NCI-H69 (cell line): ENCODE results near the gene FRMD4A.

Experiments used
- DNase-seq: peaks from one replicate; lab custom pipeline; 2025; lab: John Stamatoyannopoulos, UW

The FRMD4A gene

DNA sequence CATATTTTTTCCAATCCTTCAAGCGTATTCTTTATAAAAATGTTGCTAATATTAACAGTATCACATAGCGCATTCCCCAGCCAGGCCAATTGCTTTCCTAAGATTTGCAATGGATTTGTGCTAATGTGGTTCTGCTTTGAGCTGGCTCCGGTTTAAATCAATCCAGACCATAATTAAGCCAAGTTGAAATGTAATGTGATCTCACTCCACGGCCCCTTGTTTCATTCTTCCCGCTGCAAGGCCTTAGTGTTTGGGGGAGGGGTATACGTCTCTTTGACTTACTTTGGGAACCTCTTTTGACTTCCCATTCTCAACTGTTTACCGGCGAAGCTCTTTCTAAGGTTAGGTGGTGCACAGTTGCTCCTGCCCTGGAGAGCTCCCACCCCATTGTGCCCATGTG lies 657.6 kb downstream of the FRMD4A start:
- peak; percentile 5 for DNase-seq

- peak; percentile 12 for DNase-seq
Measured at GRCh38 chr10:13672548-13672947, 658.2 kb downstream of the FRMD4A start.

- DNase-seq: no peak
Measured at GRCh38 chr10:13671904-13672303, 658.8 kb downstream of the FRMD4A start.

- DNase-seq: no peak
Measured at GRCh38 chr10:13670311-13670710, 660.4 kb downstream of the FRMD4A start.

DNA sequence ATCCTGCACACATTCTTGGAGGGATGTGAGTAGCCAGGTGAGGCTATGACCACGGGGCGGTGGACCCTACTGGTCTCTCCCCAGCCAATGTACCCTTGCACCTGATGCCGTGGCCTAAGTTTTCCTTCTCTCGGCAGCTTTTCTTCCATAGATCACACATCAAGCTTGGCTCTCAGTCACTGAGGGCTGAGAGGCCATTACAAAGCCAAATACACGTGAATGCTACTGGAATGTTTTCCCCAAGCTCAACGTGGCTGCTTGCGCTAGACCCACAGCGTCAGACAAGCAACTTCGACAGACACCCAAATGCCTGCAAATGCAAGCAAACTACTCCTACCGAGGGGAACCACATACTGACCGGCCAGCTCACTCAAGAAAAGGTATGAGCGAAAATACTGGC lies 660.8 kb downstream of the FRMD4A start:
- no peak for DNase-seq

- no peak for DNase-seq
Measured at GRCh38 chr10:13669182-13669855, 661.4 kb downstream of the FRMD4A start.

- DNase-seq: no peak
Measured at GRCh38 chr10:13668126-13668525, 662.6 kb downstream of the FRMD4A start.

GRCh38 chr10:13665516-13666262 lies 665.0 kb downstream of the FRMD4A start:
- DNase-seq: no peak

DNA sequence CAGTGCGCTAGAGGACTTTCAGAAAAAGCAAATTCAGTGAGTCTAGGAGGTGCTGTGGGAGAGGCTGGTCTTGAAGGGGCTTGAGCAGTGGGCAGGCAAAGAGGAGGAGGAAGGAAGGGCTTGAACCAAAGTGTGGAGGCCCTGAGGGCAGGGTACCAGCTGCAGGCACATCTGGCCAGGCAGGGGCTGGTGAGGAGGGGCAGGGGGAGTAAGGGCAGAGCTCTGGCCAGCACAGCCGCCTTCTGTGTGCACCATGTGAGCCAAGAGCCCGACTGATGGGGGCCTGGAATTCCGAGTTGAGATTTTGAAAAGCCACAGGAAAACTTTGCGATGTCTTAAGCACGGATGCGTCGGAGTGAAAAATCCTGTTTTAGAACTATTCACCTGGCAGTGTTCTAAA lies 669.5 kb downstream of the FRMD4A start:
- no peak for DNase-seq

GRCh38 chr10:13660551-13660920 lies 670.2 kb downstream of the FRMD4A start:
- no peak for DNase-seq

- DNase-seq: peak; percentile 44
Measured at GRCh38 chr10:13659887-13660550, 670.7 kb downstream of the FRMD4A start.

DNA sequence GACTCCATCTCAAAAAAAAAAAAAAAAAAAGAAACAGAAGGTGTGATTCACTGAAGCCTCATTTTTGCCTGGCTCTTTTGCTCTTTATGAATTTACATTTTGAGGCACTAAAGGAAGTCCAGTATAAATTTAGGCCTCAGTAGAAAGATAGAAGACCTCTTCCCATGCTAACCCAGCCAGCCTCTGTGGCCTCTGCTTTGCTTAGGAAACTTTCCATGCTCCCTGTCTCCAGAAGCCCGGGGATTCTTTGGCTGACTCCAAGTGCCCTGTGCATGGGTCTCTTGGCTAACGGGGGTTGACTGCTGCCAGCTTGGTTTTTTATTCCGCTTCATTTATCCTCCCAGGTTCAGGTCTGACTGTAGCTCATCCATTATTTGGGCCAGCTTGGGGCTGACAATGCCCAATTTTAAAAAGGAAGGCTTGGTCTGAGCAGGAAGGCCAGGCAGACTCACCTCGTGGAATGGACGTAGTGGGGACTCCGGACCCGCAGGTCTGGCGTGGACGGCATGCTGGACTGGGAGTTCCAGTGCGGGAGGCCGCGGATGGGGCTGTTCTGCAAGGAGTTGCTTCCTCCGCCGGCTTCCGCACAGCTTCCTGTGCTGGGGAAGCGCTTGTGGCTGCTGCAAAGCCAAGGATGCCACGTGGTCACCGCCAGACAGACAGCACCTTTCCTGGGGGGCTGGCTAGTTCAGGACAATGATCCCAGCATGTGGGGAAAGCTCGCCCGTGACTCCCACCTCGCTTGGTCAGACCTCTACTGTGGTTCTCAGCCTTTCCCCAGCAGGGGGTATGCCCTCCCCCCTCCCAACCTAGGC lies 671.6 kb downstream of the FRMD4A start:
- no peak for DNase-seq

DNA sequence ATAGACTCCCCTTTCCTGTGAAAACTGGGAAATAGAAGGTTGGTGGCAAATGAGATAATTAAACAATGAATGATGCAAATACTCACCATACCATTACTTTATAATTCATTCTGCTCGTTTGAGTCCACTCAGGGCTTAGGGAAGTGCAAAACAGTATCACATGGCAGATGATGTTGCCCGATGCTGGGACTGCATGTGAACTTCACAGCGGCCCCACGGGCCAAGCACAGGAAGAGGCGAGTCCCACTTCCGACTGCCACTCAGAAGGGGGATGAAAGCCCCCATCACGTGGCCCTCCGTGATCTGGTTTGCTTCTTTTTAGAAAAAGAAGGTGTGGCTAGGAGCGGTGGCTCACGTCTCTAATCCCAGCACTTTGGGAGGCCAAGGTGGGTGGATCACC lies 672.5 kb downstream of the FRMD4A start:
- DNase-seq: no peak

DNA sequence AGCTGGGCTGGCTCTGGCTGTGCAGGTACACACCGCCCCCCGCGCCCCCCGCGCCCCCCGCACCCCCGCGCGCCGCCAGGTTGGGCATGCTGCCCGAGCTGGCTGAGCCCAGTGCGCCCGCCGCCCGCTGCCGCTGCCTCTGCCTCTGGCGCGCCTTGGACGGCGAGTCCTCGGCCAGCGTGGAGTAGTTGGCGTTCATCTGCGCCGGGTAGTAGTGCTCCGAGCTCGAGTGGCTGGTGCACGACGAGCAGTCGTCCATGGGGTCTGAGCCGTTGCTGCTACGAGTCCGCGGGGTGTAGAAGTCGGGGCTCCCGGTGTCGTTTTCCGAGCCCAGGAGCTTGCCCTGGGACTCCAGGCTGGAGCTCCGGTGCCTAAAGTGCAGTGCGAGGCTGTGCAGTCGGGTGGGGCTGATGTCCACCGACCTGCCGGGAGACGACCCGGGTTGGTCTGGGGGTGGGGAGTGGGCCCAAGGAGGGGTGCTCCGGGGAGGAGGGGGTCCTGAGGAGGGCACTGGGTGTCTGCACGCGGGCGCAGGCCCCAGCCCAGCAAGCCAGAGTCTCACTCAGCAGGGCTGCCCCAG lies 673.5 kb downstream of the FRMD4A start:
- no peak for DNase-seq

DNA sequence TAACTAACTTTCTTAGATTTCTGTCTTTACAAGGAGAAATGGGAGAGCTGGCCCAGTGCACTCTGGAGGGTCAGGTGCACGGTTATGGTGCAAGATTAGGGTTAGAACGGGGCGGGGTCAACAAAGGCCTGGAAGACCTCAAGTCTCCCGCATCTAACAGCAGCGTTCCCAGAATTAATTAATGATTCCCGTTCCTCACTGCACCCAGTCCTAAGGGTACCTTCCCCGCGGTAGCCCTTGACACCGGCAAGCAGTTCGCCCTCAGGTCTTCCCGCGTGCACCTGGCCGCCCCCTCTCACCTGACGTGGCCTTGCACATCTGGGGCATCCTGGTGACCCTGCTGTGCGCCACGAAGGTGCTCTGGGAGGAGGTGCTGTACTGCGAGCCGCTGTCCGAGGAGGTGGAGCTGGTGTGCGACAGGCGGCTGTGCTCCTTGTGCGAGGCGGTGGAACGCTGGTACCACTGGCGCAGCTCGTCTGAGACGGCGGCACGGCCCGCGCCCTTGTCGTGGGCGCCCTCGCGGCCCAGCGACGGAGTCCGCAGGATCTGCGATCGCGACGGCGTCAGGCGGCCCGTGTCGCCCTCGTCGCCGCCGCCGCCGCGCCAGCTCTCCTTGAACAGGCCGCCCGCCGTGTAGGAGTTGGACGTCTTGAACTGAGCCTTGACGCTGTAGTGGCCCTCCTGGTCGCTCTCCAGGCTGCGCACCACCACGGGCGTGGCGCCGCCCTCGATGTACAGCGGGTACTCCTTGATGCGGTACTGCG lies 674.2 kb downstream of the FRMD4A start:
- DNase-seq: no peak

DNA sequence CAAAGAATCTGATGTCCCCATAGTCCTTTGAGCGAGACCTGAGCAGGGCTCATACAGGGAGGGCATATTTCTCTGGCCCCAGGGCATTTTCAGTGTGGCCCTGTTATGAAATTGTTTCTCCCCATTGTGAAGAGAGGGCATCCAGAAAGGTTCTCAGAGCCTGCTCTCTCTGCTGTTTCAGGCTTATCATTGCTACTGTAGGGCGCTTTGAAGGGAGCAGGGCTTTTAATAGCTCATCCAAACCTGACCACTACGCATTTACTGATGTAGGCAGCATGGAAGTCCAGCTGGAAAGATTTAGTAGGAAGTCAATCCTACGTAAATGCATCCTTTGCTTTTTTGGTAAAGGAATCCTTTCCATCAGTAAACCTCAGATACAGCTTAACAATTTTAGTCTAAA lies 675.9 kb downstream of the FRMD4A start:
- no peak for DNase-seq

DNA sequence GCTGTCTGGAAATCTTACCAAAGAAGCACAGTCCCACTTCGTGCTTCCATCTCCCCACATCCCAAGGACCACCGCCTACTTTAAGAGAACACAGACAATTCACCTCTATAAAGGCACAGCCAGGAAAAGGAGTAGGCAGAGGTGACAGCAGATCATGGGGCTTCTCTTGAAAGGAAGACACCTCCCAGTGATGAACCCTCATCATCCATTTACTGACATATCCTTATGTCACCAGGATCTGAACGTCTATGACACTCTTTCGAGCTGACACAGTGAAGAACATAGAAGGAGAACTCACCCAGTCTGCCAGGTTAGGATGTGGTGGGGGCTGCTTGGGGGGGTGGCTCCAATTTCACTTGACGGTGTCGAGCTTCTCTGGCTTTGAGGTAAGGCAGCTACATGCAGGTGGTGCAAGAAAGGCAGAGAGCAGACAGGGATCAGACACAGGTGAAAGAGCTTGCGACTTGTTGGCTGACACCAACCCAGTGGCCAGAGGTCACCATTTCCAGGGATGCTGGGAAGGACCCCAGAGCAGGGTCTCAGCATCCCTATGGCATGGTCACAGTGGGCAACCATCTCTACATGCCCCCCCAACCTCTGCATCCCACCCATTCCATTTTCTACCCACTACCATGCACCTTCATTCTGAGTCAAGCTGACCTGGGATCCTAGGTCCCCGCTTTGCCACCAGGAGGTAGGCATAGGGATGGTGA lies 676.5 kb downstream of the FRMD4A start:
- no peak for DNase-seq

DNA sequence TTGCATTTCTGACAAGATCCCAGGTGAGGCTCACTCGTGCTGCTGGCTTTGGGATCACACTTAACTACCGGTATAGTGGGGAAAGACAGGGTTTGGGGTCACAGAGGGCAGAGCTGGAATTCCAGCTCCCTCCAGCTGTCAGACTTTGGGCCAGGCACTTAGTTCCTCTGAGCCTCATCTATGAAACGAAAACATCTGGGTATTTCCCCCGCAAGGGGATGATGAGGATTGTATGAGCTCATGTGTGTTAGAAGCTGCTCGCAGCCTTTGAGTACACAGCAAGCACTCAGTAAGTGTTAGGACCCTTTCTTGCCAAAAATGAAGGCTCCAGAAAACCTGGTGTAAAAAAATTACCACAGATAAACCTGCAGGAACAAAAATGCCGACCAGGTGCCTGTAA lies 677.9 kb downstream of the FRMD4A start:
- DNase-seq: no peak

DNA sequence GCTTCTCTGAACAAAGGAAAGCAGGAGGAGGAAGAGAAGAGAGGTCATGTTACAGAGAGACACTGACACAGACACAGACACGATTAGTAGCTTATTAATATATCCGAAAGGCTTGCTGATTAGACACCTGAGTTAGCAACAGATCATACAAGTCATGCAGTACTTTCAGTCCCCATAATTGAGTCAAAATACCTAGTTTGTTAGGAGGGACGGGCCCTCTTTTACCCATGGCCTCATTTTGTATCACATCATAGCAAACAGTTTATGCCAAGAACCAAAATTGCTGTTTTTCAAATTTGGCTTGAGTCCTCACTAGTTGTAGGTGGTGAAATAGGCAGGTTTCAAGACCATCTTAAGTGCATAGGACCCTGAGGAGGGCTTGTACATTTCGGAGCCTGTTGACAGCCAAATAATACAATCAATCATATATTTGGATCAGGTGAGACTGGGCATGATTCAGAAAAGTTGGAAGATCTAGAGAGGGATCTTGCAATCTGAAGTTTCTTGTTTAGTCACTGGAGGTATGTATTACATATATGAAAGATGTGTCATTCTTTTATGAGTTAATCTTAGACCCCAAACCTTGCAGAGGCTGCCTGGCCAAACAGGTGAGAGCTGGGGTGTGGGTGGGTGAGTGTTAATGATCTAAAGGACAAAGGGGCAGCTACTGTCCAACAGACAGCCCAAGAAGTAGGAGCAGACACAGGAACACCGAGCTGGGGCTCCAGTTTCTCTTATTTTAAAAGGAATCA lies 678.6 kb downstream of the FRMD4A start:
- DNase-seq: no peak

GRCh38 chr10:13650961-13651360 lies 679.8 kb downstream of the FRMD4A start:
- no peak for DNase-seq
